Subcutaneous abdominal adipose tissue (tissue), 5 donors: ENCODE data around the gene C10orf90.

Experiments
- H3K27ac ChIP-seq: one replicate; pipeline ENCODE4 v1.7.0; 2013; ENCODE audit warnings: low read depth, mild to moderate bottlenecking, inconsistent platforms, low read length, moderate library complexity
- H3K27me3 ChIP-seq, 5 donors: one replicate each; pipeline ENCODE4 v1.7.0; 2013; ENCODE audit warnings: low read length in 5 of 5, inconsistent platforms in 1 of 5; ENCODE audit not compliant: control insufficient read depth in 5 of 5, insufficient read depth in 4 of 5
- H3K36me3 ChIP-seq, 5 donors: one replicate each; pipeline ENCODE4 v1.7.0; 2013; ENCODE audit warnings: low read length in 5 of 5; ENCODE audit not compliant: control insufficient read depth in 5 of 5, insufficient read depth in 5 of 5
- H3K4me1 ChIP-seq, 5 donors: one replicate each; pipeline ENCODE4 v1.7.0; 2013; ENCODE audit warnings: low read length in 5 of 5, mild to moderate bottlenecking in 3 of 5, moderate library complexity in 1 of 5; ENCODE audit not compliant: control insufficient read depth in 5 of 5, insufficient read depth in 5 of 5
- H3K4me3 ChIP-seq, 5 donors: one replicate each; pipeline ENCODE4 v1.7.0; 2013; ENCODE audit warnings: low read length in 5 of 5, low read depth in 1 of 5
- H3K9ac ChIP-seq, 5 donors: one replicate each; pipeline ENCODE4 v1.7.0; 2013; ENCODE audit warnings: low read length in 5 of 5, mild to moderate bottlenecking in 4 of 5, moderate library complexity in 3 of 5
- H3K9me3 ChIP-seq, 5 donors: one replicate each; pipeline ENCODE4 v1.7.0; 2013; ENCODE audit warnings: low read length in 5 of 5; ENCODE audit not compliant: control insufficient read depth in 5 of 5
- donor health status: healthy.
- donor health status: healthy.
- donor health status: healthy.
- donor health status: healthy.
- donor health status: healthy.

The C10orf90 gene

GRCh38 chr10:126463286-126463685, 207.2 kb downstream of the C10orf90 start:
- no peak overlapping the region for H3K9ac ChIP-seq
- no peak overlapping the region for H3K4me3 ChIP-seq
- H3K36me3 ChIP-seq: no peaks in the 10 kb centered on the region
- no peaks in the 10 kb centered on the region for H3K9me3 ChIP-seq
- H3K27me3 ChIP-seq: peaks cover 0 to 3% (median 0%) of the 10 kb centered on the region in 5 donors
- H3K4me1 ChIP-seq: peaks cover 3 to 21% (median 15%) of the 10 kb centered on the region in 5 donors
- no peak overlapping the region for H3K27ac ChIP-seq

GRCh38 chr10:126461289-126461940, 209.1 kb downstream of the C10orf90 start:
- Histone ChIP-seq H3K27ac (no peak overlapping the region), H3K36me3 (no peaks in the 10 kb centered on the region), H3K4me1 (peaks cover 6 to 30% (median 23%) of the 10 kb centered on the region in 5 donors), H3K9me3 (no peaks in the 10 kb centered on the region), H3K27me3 (peaks cover 0 to 3% (median 0%) of the 10 kb centered on the region in 5 donors), H3K9ac (no peak overlapping the region), H3K4me3 (no peak overlapping the region)

DNA sequence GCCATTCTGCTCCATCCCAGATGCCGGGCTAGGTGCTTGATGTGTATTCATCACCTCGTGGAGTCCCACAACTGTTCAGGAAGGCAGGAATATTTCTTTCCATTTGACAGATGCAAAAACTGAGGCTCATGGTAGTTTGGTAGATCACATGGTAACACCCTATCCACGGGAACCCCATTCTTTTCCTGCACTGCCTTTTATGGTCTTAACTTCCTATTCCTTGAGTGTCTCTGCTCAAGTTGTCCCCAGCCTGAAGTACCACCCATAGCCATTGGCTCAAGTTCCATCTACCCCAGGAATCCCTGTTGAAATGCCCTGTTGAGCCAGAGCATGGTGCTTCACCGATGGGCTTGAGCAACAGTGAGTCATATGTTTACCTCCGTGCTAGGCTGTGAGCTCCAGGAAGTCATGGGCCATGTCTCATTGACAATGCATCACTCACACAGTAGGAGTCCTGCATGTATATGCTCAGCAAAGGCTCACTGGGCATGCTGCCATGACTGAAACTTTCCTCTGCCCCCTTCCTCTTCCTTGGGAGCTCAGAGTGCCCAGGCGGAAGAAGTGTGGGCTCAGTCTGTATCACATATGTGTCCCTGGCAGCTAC, 210.5 kb downstream of the C10orf90 start:
- Histone ChIP-seq H3K27ac (peak overlapping the region; percentile 93), H3K36me3 (no peaks in the 10 kb centered on the region), H3K9me3 (no peaks in the 10 kb centered on the region), H3K4me3 (no peak overlapping the region), H3K9ac (no peak overlapping the region), H3K27me3 (peaks cover 0 to 3% (median 0%) of the 10 kb centered on the region in 5 donors), H3K4me1 (peaks cover 6 to 34% (median 23%) of the 10 kb centered on the region in 5 donors)

GRCh38 chr10:126459032-126459831, 211.3 kb downstream of the C10orf90 start:
- Histone ChIP-seq H3K27ac (peak overlapping the region; percentile 93), H3K9me3 (no peaks in the 10 kb centered on the region), H3K4me3 (peak overlapping the region in 1 of 5 donors; percentile 4), H3K9ac (peak overlapping the region in 2 of 5 donors; percentile 35 to 49), H3K4me1 (peaks cover 6 to 34% (median 23%) of the 10 kb centered on the region in 5 donors), H3K36me3 (no peaks in the 10 kb centered on the region), H3K27me3 (peaks cover 0 to 2% (median 0%) of the 10 kb centered on the region in 5 donors)

GRCh38 chr10:126458466-126458865, 212.0 kb downstream of the C10orf90 start:
- Histone ChIP-seq H3K27ac (peak overlapping the region; percentile 93), H3K36me3 (no peaks in the 10 kb centered on the region), H3K27me3 (no peaks in the 10 kb centered on the region)

GRCh38 chr10:126456632-126457031, 213.9 kb downstream of the C10orf90 start:
- Histone ChIP-seq H3K9me3 (no peaks in the 10 kb centered on the region), H3K36me3 (no peaks in the 10 kb centered on the region), H3K9ac (no peak overlapping the region), H3K27me3 (no peaks in the 10 kb centered on the region), H3K4me3 (no peak overlapping the region), H3K27ac (no peak overlapping the region), H3K4me1 (peaks cover 6 to 34% (median 23%) of the 10 kb centered on the region in 5 donors)

More at GRCh38 chr10:126458466-126458865, 212.0 kb downstream of the C10orf90 start:
- peaks cover 6 to 34% (median 23%) of the 10 kb centered on the region in 5 donors for H3K4me1 ChIP-seq
- H3K9ac ChIP-seq: peak overlapping the region in 2 of 5 donors; percentile 31 to 63
- no peaks in the 10 kb centered on the region for H3K9me3 ChIP-seq
- peak overlapping the region in 1 of 5 donors; percentile 4 for H3K4me3 ChIP-seq

DNA sequence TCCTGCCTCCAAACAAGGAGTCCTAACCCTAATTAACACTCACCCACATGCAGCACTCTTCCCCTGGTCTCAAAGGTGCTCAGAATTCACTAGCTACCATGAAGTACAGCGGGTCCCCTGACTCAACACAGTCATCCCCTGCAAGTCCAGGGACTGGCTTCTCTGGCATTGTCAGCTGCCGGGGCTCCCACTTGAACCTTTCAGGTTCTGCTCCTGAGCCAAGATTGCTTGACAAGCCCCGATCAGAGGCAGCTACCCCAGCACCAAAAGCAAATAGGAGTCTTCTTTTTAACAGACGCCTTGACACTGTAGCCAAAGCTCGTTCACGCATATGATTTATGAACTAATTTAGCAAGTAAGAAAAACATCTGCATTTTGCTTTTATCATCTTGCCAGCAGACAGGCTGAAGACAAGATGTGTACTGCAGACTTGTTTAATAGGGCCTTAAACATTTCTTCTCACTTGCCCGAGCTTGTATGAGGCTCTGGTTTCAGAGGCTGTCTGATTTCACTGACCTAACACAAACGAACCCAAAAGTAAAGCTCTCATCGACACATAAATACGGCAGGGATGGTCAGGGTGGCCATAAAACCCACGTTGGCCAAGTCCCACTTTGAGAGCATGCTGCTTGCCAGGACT, 214.6 kb downstream of the C10orf90 start:
- H3K27me3 ChIP-seq: no peaks in the 10 kb centered on the region
- H3K36me3 ChIP-seq: no peaks in the 10 kb centered on the region
- no peak overlapping the region for H3K9ac ChIP-seq
- no peaks in the 10 kb centered on the region for H3K9me3 ChIP-seq
- H3K27ac ChIP-seq: no peak overlapping the region
- no peak overlapping the region for H3K4me3 ChIP-seq
- H3K4me1 ChIP-seq: peaks cover 6 to 34% (median 23%) of the 10 kb centered on the region in 5 donors

GRCh38 chr10:126455036-126455765, 215.3 kb downstream of the C10orf90 start:
- Histone ChIP-seq H3K27me3 (no peaks in the 10 kb centered on the region), H3K36me3 (no peaks in the 10 kb centered on the region), H3K4me3 (no peak overlapping the region), H3K9me3 (no peaks in the 10 kb centered on the region), H3K4me1 (peaks cover 6 to 32% (median 23%) of the 10 kb centered on the region in 5 donors), H3K27ac (no peak overlapping the region), H3K9ac (no peak overlapping the region)

- Histone ChIP-seq H3K4me3 (no peak overlapping the region), H3K36me3 (no peaks in the 10 kb centered on the region), H3K27me3 (no peaks in the 10 kb centered on the region), H3K27ac (no peak overlapping the region), H3K4me1 (peaks cover 4 to 22% (median 19%) of the 10 kb centered on the region in 5 donors), H3K9me3 (no peaks in the 10 kb centered on the region), H3K9ac (no peak overlapping the region)
Measured at GRCh38 chr10:126454045-126454751, 216.3 kb downstream of the C10orf90 start.
